Upper lobe of left lung (tissue), 6 donors: ENCODE measurements around the gene NR2F6. TPM values are rescaled to one million over a fixed set of nuclear protein-coding genes. Genes with fewer than 3 reads are reported as not detected.

Experiments used
- ATAC-seq, 2 donors: fragments of 200-7000 bp; cut with Tn5 transposase; one replicate each; pipeline ENCODE4 v1.9.1; 2022; ENCODE audit warnings: mild to moderate bottlenecking in 2 of 2, moderate library complexity in 2 of 2; ENCODE audit not compliant: low FRiP score in 2 of 2
- DNase-seq, 2 donors: peaks; one replicate each; pipeline ENCODE4 v3.0.0-alpha.2; 2019 to 2020
- H3K27ac ChIP-seq, 4 donors: fragments of 200-600 bp; sonication (generic); one replicate each; pipeline ENCODE4 v1.5.1; 2016 to 2019
- H3K27me3 ChIP-seq, 4 donors: fragments of 200-600 bp; sonication (generic); one replicate each; pipeline ENCODE4 v1.5.1; 2017 to 2019
- H3K36me3 ChIP-seq, 4 donors: fragments of 200-600 bp; sonication (generic); one replicate each; pipeline ENCODE4 v1.5.1; 2016 to 2019
- H3K4me1 ChIP-seq, 4 donors: fragments of 200-600 bp; sonication (generic); one replicate each; pipeline ENCODE4 v1.5.1; 2018 to 2019
- H3K4me3 ChIP-seq, 4 donors: fragments of 200-600 bp; sonication (generic); one replicate each; pipeline ENCODE4 v1.5.1; 2017 to 2019; ENCODE audit warnings: mild to moderate bottlenecking in 2 of 4, moderate library complexity in 1 of 4
- H3K9me3 ChIP-seq, 4 donors: fragments of 200-600 bp; sonication (generic); one replicate each; pipeline ENCODE4 v1.5.1; 2018 to 2019
- CTCF ChIP-seq, 6 experiments: fragments of 450-650 bp in 4 of 6; fragments of 200-600 bp in 2 of 6; sonication (generic) in 2 of 6; IDR thresholded peaks; one replicate each; pipeline ENCODE4 v1.5.1; 2016 to 2019; ENCODE audit warnings: antibody characterized with exemption in 6 of 6
- EP300 ChIP-seq, 4 donors: sonication (generic); formaldehyde crosslinking; IDR thresholded peaks; one replicate each; pipeline ENCODE4 v1.5.1; 2017; ENCODE audit warnings: antibody characterized with exemption in 4 of 4, control low read depth in 2 of 4
- POLR2A ChIP-seq, 4 donors: fragments of 450-650 bp; IDR thresholded peaks; one replicate each; pipeline ENCODE4 v1.5.1; 2016 to 2017; ENCODE audit warnings: antibody characterized with exemption in 4 of 4, mild to moderate bottlenecking in 2 of 4
- POLR2AphosphoS5 ChIP-seq, 2 donors: sonication (generic); formaldehyde crosslinking; IDR thresholded peaks; one replicate each; pipeline ENCODE4 v1.5.1; 2017; ENCODE audit warnings: antibody characterized with exemption in 2 of 2
- WGBS, 2 donors: methylation state at CpG; one replicate each; pipeline ENCODE4 v1.1.5; 2017 to 2018; 5-methylcytosine and 5-hydroxymethylcytosine counted together
- total RNA-seq, 6 donors: library from RNA; depleted of rRNA in 4 of 6; stranded (reverse); fragments of >200 nt in 4 of 6; gene quantifications; one replicate each; pipeline versions ENCODE4 v1.1.0 to v1.2.1, GENCODE V29; 2016 to 2021
- donor health status: DM: no; HTN: no; CAD: no; lungs with moderate emphysema.
- donor health status: DM: no; HTN: yes; CAD: no; lungs with severe emphysema.

Gene NR2F6
- total RNA-seq, 6 donors from 2014 or later = 55.5 to 86.8 (median 63.1) TPM

GRCh38 chr19:17200408-17201079, 45.2 kb downstream of the NR2F6 start:
- Histone ChIP-seq H3K4me3 (no peak overlapping the region), H3K27me3 (no peaks in the 10 kb centered on the region), H3K9me3 (no peaks in the 10 kb centered on the region), H3K4me1 (no peaks in the 10 kb centered on the region), H3K27ac (no peak overlapping the region), H3K36me3 (peaks cover 24 to 82% (median 69%) of the 10 kb centered on the region in 4 donors)
- DNase-seq = no peak
- TF ChIP-seq EP300 (IDR thresholded peaks at IDR 0.05) (no peak), CTCF (IDR thresholded peaks at IDR 0.05) (no peak), POLR2AphosphoS5 (IDR thresholded peaks at IDR 0.05) (no peak), POLR2A (IDR thresholded peaks at IDR 0.05) (no peak)
- WGBS, 2 donors = 77 to 88% methylated on average over 13 to 16 of the region's 16 CpGs
- ATAC-seq = no peak

- Histone ChIP-seq H3K27me3 (no peaks in the 10 kb centered on the region), H3K4me3 (no peak overlapping the region), H3K36me3 (peaks cover 37 to 89% (median 79%) of the 10 kb centered on the region in 4 donors), H3K9me3 (no peaks in the 10 kb centered on the region), H3K27ac (no peak overlapping the region), H3K4me1 (no peaks in the 10 kb centered on the region)
- DNase-seq (no peak), ATAC-seq (no peak)
- WGBS, 2 donors = 91 to 94% methylated on average over 16 of the region's 16 CpGs
- TF ChIP-seq CTCF (IDR thresholded peaks at IDR 0.05) (no peak), POLR2AphosphoS5 (IDR thresholded peaks at IDR 0.05) (no peak), POLR2A (IDR thresholded peaks at IDR 0.05) (no peak)
Measured at GRCh38 chr19:17197666-17198065, 48.1 kb downstream of the NR2F6 start.

DNA sequence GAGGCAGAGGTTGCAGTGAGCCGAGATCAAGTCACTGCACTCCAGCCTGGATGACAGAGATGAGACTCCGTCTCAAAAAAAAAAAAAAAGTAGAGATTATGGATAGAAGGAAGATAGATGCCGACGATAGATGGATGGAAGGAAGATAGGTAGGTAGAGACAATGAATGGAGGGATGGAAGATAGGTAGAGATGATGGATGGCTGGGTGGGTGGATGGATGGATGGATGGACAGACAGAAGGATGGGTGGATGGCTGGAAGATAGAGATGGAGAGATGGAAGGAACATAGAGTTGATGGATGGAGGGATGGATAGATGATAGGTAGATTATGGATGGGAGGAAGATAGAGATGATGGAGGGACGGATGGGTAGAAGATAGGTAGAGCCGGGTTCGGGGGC, 49.1 kb downstream of the NR2F6 start:
- 95 to 96% methylated on average over 7 of the region's 7 CpGs for WGBS, 2 donors
- Histone ChIP-seq H3K36me3 (peaks cover 34 to 89% (median 79%) of the 10 kb centered on the region in 4 donors), H3K27ac (no peak overlapping the region), H3K27me3 (no peaks in the 10 kb centered on the region), H3K4me1 (no peaks in the 10 kb centered on the region), H3K4me3 (no peak overlapping the region), H3K9me3 (no peaks in the 10 kb centered on the region)
- ATAC-seq = no peak
- no peak for DNase-seq
- no peak for TF ChIP-seq CTCF (IDR thresholded peaks at IDR 0.05)

DNA sequence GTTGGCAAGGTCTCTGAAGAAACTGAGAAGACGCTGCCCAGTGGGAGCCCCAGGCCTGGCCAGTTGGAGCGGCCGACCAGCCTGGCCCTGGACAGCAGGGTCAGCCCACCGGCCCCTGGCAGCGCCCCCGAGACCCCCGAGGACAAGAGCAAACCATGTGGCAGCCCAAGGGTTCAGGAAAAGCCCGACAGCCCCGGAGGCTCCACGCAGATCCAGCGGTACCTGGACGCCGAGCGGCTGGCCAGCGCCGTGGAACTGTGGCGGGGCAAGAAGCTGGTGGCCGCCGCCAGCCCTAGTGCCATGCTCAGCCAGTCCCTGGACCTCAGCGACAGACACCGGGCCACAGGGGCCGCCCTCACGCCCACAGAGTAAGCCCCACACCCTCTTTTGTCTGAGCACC, 50.6 kb downstream of the NR2F6 start:
- Histone ChIP-seq H3K36me3 (peaks cover 31 to 89% (median 79%) of the 10 kb centered on the region in 4 donors), H3K27ac (no peak overlapping the region), H3K9me3 (no peaks in the 10 kb centered on the region), H3K4me3 (no peak overlapping the region), H3K27me3 (no peaks in the 10 kb centered on the region), H3K4me1 (no peaks in the 10 kb centered on the region)
- ATAC-seq (no peak), DNase-seq (peak in 1 of 2 donors; percentile 80)
- 97 to 100% methylated on average over 2 to 18 of the region's 23 CpGs for WGBS, 2 donors
- no peak for TF ChIP-seq CTCF (IDR thresholded peaks at IDR 0.05)
- TF ChIP-seq EP300 (IDR thresholded peaks at IDR 0.05) = no peak
- TF ChIP-seq POLR2A (IDR thresholded peaks at IDR 0.05) = no peak
- TF ChIP-seq POLR2AphosphoS5 (IDR thresholded peaks at IDR 0.05) = no peak

DNA sequence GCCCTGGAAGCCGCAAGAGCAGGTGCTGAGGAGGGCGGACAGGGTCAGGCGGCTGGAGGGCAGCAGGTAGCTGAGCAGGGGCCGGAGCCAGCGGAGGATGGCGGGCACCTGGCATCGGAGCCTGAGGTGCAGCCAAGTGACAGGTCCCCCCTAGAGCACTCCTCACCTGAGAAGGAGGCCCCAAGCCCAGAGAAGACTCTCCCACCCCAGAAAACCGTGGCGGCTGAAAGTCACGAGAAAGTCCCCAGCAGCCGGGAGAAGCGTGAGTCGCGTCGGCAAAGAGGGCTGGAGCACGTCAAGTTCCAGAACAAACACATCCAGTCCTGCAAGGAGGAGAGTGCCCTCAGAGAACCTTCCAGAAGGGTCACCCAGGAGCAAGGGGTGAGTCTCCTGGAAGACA, 51.1 kb downstream of the NR2F6 start:
- no peaks in the 10 kb centered on the region for H3K4me1 ChIP-seq
- H3K27me3 ChIP-seq = no peaks in the 10 kb centered on the region
- H3K27ac ChIP-seq = no peak overlapping the region
- 94 to 99% methylated on average over 16 of the region's 16 CpGs for WGBS, 2 donors
- peaks cover 33 to 89% (median 79%) of the 10 kb centered on the region in 4 donors for H3K36me3 ChIP-seq
- TF ChIP-seq POLR2A (IDR thresholded peaks at IDR 0.05) = no peak
- no peak for TF ChIP-seq POLR2AphosphoS5 (IDR thresholded peaks at IDR 0.05)
- TF ChIP-seq CTCF (IDR thresholded peaks at IDR 0.05) = no peak
- no peak for TF ChIP-seq EP300 (IDR thresholded peaks at IDR 0.05)
- H3K4me3 ChIP-seq = no peak overlapping the region
- ATAC-seq = no peak
- no peaks in the 10 kb centered on the region for H3K9me3 ChIP-seq
- no peak for DNase-seq
